Neutrophil (primary cell): ENCODE results near the gene CLEC12A.
A peak's percentile ranks its signal among the peaks of the same experiment; 100 is the strongest.
"Not testable (repeated sequence)": the region's sequence is repeated elsewhere in the genome, so short reads cannot be mapped to it uniquely, and the experiment has no call there.

Experiments
- H3K27ac ChIP-seq: fragments of 200-600 bp; sonication (generic); 2 replicates; pipeline ENCODE4 v1.5.1; 2016; ENCODE audit warnings: mild to moderate bottlenecking, moderate library complexity
- H3K27me3 ChIP-seq: fragments of 200-600 bp; sonication (generic); 2 replicates; pipeline ENCODE4 v1.6.0; 2016; ENCODE audit warnings: mild to moderate bottlenecking
- H3K36me3 ChIP-seq: fragments of 200-600 bp; sonication (generic); 2 replicates; pipeline ENCODE4 v1.5.1; 2017
- H3K4me1 ChIP-seq, 2 experiments: fragments of 200-600 bp in 1 of 2; sonication (generic) in 1 of 2; 1 replicate in 1 of 2; 2 replicates in 1 of 2; pipeline versions ENCODE4 v1.5.1 to v1.6.1; 2013 to 2016; ENCODE audit warnings: low read depth in 1 of 2, low read length in 1 of 2, mild to moderate bottlenecking in 1 of 2, moderate library complexity in 1 of 2; ENCODE audit not compliant: control insufficient read depth in 1 of 2, insufficient read depth in 1 of 2
- H3K4me3 ChIP-seq, 2 experiments: fragments of 200-600 bp in 1 of 2; sonication (generic) in 1 of 2; 1 replicate in 1 of 2; 2 replicates in 1 of 2; pipeline ENCODE4 v1.5.1; 2013 to 2016; ENCODE audit warnings: low read depth in 1 of 2, low read length in 1 of 2, mild to moderate bottlenecking in 1 of 2, moderate library complexity in 1 of 2
- H3K9me3 ChIP-seq: fragments of 200-600 bp; sonication (generic); 2 replicates; pipeline ENCODE4 v1.5.1; 2016
- CTCF ChIP-seq: fragments of 200-600 bp; sonication (generic); IDR thresholded peaks from 2 replicates; pipeline ENCODE4 v1.5.1; 2016; ENCODE audit warnings: antibody characterized with exemption

The CLEC12A gene

GRCh38 chr12:10015450-10015849 is 44.2 kb downstream of the CLEC12A start:
- TF ChIP-seq CTCF, result no peak
- Histone ChIP-seq H3K9me3 (no peaks in the 10 kb centered on the region), H3K4me1 (peaks cover 5 to 7% of the 10 kb centered on the region in 2 experiments), H3K27me3 (no peaks in the 10 kb centered on the region), H3K4me3 (no peak overlapping the region), H3K27ac (no peak overlapping the region), H3K36me3 (peaks cover 28% of the 10 kb centered on the region)

GRCh38 chr12:10016881-10017280 is 45.7 kb downstream of the CLEC12A start:
- Histone ChIP-seq H3K27me3 (no peaks in the 10 kb centered on the region), H3K4me1 (peaks cover 5 to 6% of the 10 kb centered on the region in 2 experiments), H3K4me3 (no peak overlapping the region), H3K9me3 (no peaks in the 10 kb centered on the region), H3K27ac (no peak overlapping the region), H3K36me3 (peaks cover 30% of the 10 kb centered on the region)
- TF ChIP-seq CTCF, result no peak

GRCh38 chr12:10018386-10018785 is 47.2 kb downstream of the CLEC12A start:
- H3K27me3 ChIP-seq, result no peaks in the 10 kb centered on the region
- TF ChIP-seq CTCF, result no peak
- H3K4me1 ChIP-seq, result peaks cover 5 to 6% of the 10 kb centered on the region in 2 experiments
- no peak overlapping the region for H3K27ac ChIP-seq
- H3K36me3 ChIP-seq, result peaks cover 21% of the 10 kb centered on the region
- H3K4me3 ChIP-seq, result no peak overlapping the region
- no peaks in the 10 kb centered on the region for H3K9me3 ChIP-seq

GRCh38 chr12:10021342-10021741 is 50.1 kb downstream of the CLEC12A start:
- peaks cover 10% of the 10 kb centered on the region for H3K36me3 ChIP-seq
- no peaks in the 10 kb centered on the region for H3K9me3 ChIP-seq
- H3K27me3 ChIP-seq, result no peaks in the 10 kb centered on the region
- H3K27ac ChIP-seq, result no peak overlapping the region
- no peaks in the 10 kb centered on the region for H3K4me1 ChIP-seq
- TF ChIP-seq CTCF, result no peak
- no peak overlapping the region for H3K4me3 ChIP-seq

GRCh38 chr12:10025236-10025635 is 54.0 kb downstream of the CLEC12A start:
- Histone ChIP-seq H3K27me3 (no peaks in the 10 kb centered on the region), H3K4me3 (no peak overlapping the region), H3K4me1 (peaks cover 29 to 33% of the 10 kb centered on the region in 2 experiments), H3K36me3 (peaks cover 5% of the 10 kb centered on the region), H3K9me3 (no peaks in the 10 kb centered on the region), H3K27ac (no peak overlapping the region)
- no peak for TF ChIP-seq CTCF

GRCh38 chr12:10026666-10027065 is 55.5 kb downstream of the CLEC12A start:
- not testable (repeated sequence) for H3K27me3 ChIP-seq, H3K9me3 ChIP-seq, H3K4me3 ChIP-seq, H3K36me3 ChIP-seq
- Histone ChIP-seq H3K4me1 (peaks cover 43 to 48% of the 10 kb centered on the region in 2 experiments), H3K27ac (peak overlapping the region; percentile 84)
